ENCODE data around the gene CADM2. TPM values are rescaled to one million over a fixed set of nuclear protein-coding genes. Genes with fewer than 3 reads are reported as not detected.

The CADM2 gene
- total RNA-seq, 1 experiment from 2014 or later, result 0.64 TPM

DNA sequence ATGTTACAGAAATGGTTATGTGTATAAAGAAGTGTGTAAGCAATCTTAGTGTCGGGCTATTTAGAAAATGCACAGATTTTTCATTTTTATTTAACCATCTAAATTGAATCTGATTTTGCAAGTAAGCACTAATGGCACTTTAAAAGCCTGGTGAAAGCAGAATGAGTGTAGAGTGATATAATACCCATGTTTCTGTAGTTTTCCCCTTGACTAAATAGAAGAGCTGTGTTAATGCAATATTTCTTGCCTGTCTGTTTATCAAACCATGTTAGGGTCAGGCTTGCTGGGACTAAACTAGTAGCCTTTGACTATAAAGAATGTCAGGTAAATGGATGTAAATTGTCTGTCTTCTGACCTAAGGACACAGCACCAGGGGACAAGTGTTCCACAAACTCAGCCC is 714.0 kb downstream of the CADM2 start:
- TF ChIP-seq, protein P1, sequence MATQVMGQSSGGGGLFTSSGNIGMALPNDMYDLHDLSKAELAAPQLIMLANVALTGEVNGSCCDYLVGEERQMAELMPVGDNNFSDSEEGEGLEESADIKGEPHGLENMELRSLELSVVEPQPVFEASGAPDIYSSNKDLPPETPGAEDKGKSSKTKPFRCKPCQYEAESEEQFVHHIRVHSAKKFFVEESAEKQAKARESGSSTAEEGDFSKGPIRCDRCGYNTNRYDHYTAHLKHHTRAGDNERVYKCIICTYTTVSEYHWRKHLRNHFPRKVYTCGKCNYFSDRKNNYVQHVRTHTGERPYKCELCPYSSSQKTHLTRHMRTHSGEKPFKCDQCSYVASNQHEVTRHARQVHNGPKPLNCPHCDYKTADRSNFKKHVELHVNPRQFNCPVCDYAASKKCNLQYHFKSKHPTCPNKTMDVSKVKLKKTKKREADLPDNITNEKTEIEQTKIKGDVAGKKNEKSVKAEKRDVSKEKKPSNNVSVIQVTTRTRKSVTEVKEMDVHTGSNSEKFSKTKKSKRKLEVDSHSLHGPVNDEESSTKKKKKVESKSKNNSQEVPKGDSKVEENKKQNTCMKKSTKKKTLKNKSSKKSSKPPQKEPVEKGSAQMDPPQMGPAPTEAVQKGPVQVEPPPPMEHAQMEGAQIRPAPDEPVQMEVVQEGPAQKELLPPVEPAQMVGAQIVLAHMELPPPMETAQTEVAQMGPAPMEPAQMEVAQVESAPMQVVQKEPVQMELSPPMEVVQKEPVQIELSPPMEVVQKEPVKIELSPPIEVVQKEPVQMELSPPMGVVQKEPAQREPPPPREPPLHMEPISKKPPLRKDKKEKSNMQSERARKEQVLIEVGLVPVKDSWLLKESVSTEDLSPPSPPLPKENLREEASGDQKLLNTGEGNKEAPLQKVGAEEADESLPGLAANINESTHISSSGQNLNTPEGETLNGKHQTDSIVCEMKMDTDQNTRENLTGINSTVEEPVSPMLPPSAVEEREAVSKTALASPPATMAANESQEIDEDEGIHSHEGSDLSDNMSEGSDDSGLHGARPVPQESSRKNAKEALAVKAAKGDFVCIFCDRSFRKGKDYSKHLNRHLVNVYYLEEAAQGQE (IDR thresholded peaks at IDR 0.05; ENCODE audit: insufficient read depth in 1 of 2, low read depth in 2 of 2, low read length in 1 of 2), result no peak
- TF ChIP-seq, protein P2, sequence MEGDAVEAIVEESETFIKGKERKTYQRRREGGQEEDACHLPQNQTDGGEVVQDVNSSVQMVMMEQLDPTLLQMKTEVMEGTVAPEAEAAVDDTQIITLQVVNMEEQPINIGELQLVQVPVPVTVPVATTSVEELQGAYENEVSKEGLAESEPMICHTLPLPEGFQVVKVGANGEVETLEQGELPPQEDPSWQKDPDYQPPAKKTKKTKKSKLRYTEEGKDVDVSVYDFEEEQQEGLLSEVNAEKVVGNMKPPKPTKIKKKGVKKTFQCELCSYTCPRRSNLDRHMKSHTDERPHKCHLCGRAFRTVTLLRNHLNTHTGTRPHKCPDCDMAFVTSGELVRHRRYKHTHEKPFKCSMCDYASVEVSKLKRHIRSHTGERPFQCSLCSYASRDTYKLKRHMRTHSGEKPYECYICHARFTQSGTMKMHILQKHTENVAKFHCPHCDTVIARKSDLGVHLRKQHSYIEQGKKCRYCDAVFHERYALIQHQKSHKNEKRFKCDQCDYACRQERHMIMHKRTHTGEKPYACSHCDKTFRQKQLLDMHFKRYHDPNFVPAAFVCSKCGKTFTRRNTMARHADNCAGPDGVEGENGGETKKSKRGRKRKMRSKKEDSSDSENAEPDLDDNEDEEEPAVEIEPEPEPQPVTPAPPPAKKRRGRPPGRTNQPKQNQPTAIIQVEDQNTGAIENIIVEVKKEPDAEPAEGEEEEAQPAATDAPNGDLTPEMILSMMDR (IDR thresholded peaks at IDR 0.05), result no peak
- TF ChIP-seq SIN3A (IDR thresholded peaks at IDR 0.05; ENCODE audit: borderline replicate concordance, insufficient read depth, low read depth, low read length) (no peak), POLR2AphosphoS5 (IDR thresholded peaks at IDR 0.05; ENCODE audit: low read depth, low read length) (no peak), TCF7L2 (IDR thresholded peaks at IDR 0.05; ENCODE audit: low read depth, low read length) (no peak)
- H3K27me3 ChIP-seq (ENCODE audit: control insufficient read depth, insufficient read depth, low read length), result no peaks in the 10 kb centered on the region
- no TSS peak for BruUV-seq (replicated peaks)
- no peaks in the 10 kb centered on the region for H3K4me1 ChIP-seq (ENCODE audit: control insufficient read depth, insufficient read depth, low read length)
- ChIA-PET POLR2A (no interaction called here), CTCF (no interaction called here)
- in situ Hi-C loops (cut with HindIII; ENCODE audit: low pct_unique_long_range_greater_than_20kb, low sequenced_read_pairs) (no loop called here), intact Hi-C loops (cut with micrococcal nuclease; ENCODE audit: unreplicated experiment) (no loop called here)
- no peak for ATAC-seq
- H3K4me3 ChIP-seq (ENCODE audit: low read depth in 2 of 2, low read length in 2 of 2), result no peak overlapping the region
- DNase-seq (ENCODE audit: low read depth, low spot score), result no peak
- no peaks in the 10 kb centered on the region for H3K9me3 ChIP-seq (ENCODE audit: control insufficient read depth, insufficient read depth, low read depth, low read length)
- H3K36me3 ChIP-seq (ENCODE audit: control insufficient read depth, insufficient read depth, low read length), result no peaks in the 10 kb centered on the region
- H3K27ac ChIP-seq (ENCODE audit: low read length), result no peak overlapping the region

DNA sequence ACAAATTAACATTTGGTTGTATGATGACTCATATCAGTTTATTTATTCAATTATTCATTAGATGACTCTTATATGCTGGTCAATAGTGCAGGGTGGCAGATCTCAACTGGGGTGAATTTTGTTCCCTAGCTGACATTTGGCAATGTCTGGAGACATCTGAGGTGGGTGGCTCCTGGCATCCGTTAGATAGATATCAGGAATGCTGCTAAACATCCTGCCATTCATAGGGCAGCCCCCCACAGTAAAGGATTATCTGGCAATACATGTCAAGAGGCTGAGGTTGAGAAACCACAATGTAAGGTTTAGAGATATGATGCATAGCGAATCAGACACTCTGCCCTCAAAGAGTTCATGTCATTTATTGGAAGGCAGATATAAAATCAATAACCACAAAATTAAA is 719.9 kb downstream of the CADM2 start:
- no peak overlapping the region for H3K27ac ChIP-seq (ENCODE audit: low read length)
- DNase-seq (ENCODE audit: low read depth, low spot score) (no peak), ATAC-seq (no peak)
- POLR2A ChIA-PET, result no interaction called here
- intact Hi-C loops (cut with micrococcal nuclease; ENCODE audit: unreplicated experiment), result no loop called here
- no peaks in the 10 kb centered on the region for H3K9me3 ChIP-seq (ENCODE audit: control insufficient read depth, insufficient read depth, low read depth, low read length)
- H3K4me3 ChIP-seq (ENCODE audit: low read depth in 2 of 2, low read length in 2 of 2), result no peak overlapping the region
- H3K27me3 ChIP-seq (ENCODE audit: control insufficient read depth, insufficient read depth, low read length), result no peaks in the 10 kb centered on the region
- TF ChIP-seq, protein P1 (IDR thresholded peaks at IDR 0.05; ENCODE audit: insufficient read depth in 1 of 2, low read depth in 2 of 2, low read length in 1 of 2), result no peak
- no peaks in the 10 kb centered on the region for H3K4me1 ChIP-seq (ENCODE audit: control insufficient read depth, insufficient read depth, low read length)
- H3K36me3 ChIP-seq (ENCODE audit: control insufficient read depth, insufficient read depth, low read length), result no peaks in the 10 kb centered on the region
- no TSS peak for BruUV-seq (replicated peaks)
- CTCF ChIA-PET, result no interaction called here
- in situ Hi-C loops (cut with HindIII; ENCODE audit: low pct_unique_long_range_greater_than_20kb, low sequenced_read_pairs), result no loop called here
